Activated CD8-positive, alpha-beta memory T cell treated with anti-CD3 and anti-CD28 coated beads, Interleukin-2, amount 50 U/mL, for 4 hours (primary cell): ENCODE measurements around the gene ME3.
"Not testable (repeated sequence)": the region's sequence is repeated elsewhere in the genome, so short reads cannot be mapped to it uniquely, and the experiment has no call there.

Experiments used
- DNase-seq: peaks from one replicate; pipeline ENCODE4 v3.0.0-alpha.2; 2020

ME3 gene

GRCh38 chr11:86580535-86580934 lies 91.9 kb downstream of the ME3 start:
- no peak for DNase-seq

GRCh38 chr11:86579406-86579731 lies 93.0 kb downstream of the ME3 start:
- no peak for DNase-seq

- DNase-seq, result no peak
Observed at GRCh38 chr11:86578727-86579405, 93.5 kb downstream of the ME3 start.

- DNase-seq, result no peak
Observed at GRCh38 chr11:86577644-86578636, 94.5 kb downstream of the ME3 start.

- no peak for DNase-seq
Observed at GRCh38 chr11:86576946-86577624, 95.3 kb downstream of the ME3 start.

GRCh38 chr11:86575927-86576326 lies 96.5 kb downstream of the ME3 start:
- DNase-seq, result no peak

- DNase-seq, result no peak
Observed at GRCh38 chr11:86575208-86575855, 97.1 kb downstream of the ME3 start.

GRCh38 chr11:86574493-86575207 lies 97.8 kb downstream of the ME3 start:
- DNase-seq, result no peak

- no peak for DNase-seq
Observed at GRCh38 chr11:86571273-86571948, 101.0 kb downstream of the ME3 start.

GRCh38 chr11:86570451-86570850 lies 102.0 kb downstream of the ME3 start:
- no peak for DNase-seq

- no peak for DNase-seq
Observed at GRCh38 chr11:86570020-86570419, 102.4 kb downstream of the ME3 start.

- no peak for DNase-seq
Observed at GRCh38 chr11:86569109-86569508, 103.3 kb downstream of the ME3 start.

GRCh38 chr11:86565801-86566312 lies 106.6 kb downstream of the ME3 start:
- no peak for DNase-seq

GRCh38 chr11:86565388-86565787 lies 107.0 kb downstream of the ME3 start:
- no peak for DNase-seq

GRCh38 chr11:86562842-86563241 lies 109.6 kb downstream of the ME3 start:
- not testable (repeated sequence) for DNase-seq

GRCh38 chr11:86559311-86559945 lies 113.0 kb downstream of the ME3 start:
- no peak for DNase-seq

GRCh38 chr11:86558841-86559240 lies 113.6 kb downstream of the ME3 start:
- no peak for DNase-seq

- DNase-seq, result no peak
Observed at GRCh38 chr11:86558207-86558606, 114.2 kb downstream of the ME3 start.

GRCh38 chr11:86555866-86556265 lies 116.5 kb downstream of the ME3 start:
- no peak for DNase-seq

- DNase-seq, result no peak
Observed at GRCh38 chr11:86555401-86555800, 117.0 kb downstream of the ME3 start.

GRCh38 chr11:86553265-86553664 lies 119.2 kb downstream of the ME3 start:
- DNase-seq, result no peak
